Astrocyte (in vitro differentiated cells and primary cell): ENCODE measurements around the gene DNMT1.
"Not testable (repeated sequence)": the region's sequence is repeated elsewhere in the genome, so short reads cannot be mapped to it uniquely, and the experiment has no call there.

ENCODE experiments used
- EZH2 ChIP-seq: IDR thresholded peaks from 2 replicates; pipeline ENCODE4 v1.6.1; 2012; ENCODE audit warnings: mild to moderate bottlenecking, low read length, inconsistent platforms; ENCODE audit not compliant: insufficient read depth
- TF ChIP-seq, protein P1 (sequence below): IDR thresholded peaks from 2 replicates; pipeline ENCODE4 v1.5.1; 2011; ENCODE audit warnings: low read depth, mild to moderate bottlenecking, inconsistent platforms, low read length, moderate library complexity; ENCODE audit not compliant: insufficient read depth

DNA sequence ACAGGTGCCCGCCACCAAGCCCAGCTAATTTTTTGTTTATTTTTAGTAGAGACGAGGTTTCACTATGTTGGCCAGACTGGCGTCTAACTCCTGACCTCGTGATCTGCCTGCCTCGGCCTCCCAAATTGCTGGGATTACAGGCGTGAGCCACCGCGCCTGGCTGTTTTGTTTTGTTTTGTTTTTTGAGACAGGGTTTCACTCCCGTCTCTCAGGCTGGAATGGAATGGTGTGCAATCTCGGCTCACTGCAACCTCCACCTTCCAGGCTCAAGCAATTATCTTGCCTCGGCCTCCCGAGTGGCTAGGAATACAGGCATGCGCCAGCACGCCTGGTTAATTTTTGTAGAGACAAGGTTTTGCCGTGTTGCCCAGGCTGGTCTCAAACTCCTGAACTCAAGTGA is 5.3 kb upstream of the DNMT1 start:
- TF ChIP-seq, protein P1, sequence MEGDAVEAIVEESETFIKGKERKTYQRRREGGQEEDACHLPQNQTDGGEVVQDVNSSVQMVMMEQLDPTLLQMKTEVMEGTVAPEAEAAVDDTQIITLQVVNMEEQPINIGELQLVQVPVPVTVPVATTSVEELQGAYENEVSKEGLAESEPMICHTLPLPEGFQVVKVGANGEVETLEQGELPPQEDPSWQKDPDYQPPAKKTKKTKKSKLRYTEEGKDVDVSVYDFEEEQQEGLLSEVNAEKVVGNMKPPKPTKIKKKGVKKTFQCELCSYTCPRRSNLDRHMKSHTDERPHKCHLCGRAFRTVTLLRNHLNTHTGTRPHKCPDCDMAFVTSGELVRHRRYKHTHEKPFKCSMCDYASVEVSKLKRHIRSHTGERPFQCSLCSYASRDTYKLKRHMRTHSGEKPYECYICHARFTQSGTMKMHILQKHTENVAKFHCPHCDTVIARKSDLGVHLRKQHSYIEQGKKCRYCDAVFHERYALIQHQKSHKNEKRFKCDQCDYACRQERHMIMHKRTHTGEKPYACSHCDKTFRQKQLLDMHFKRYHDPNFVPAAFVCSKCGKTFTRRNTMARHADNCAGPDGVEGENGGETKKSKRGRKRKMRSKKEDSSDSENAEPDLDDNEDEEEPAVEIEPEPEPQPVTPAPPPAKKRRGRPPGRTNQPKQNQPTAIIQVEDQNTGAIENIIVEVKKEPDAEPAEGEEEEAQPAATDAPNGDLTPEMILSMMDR = not testable (repeated sequence)
- TF ChIP-seq EZH2 = not testable (repeated sequence)
